Measurements from ENCODE around the gene SERGEF. TPM values are rescaled to one million over a fixed set of nuclear protein-coding genes. Genes with fewer than 3 reads are reported as not detected.

SERGEF gene
- polyA plus RNA-seq, 1 experiment = 18.1 TPM

GRCh38 chr11:17867341-17867740 is 145.5 kb downstream of the SERGEF start:
- no peak for TF ChIP-seq CTCF (IDR thresholded peaks at IDR 0.05; ENCODE audit: low read depth, low read length)
- no peak overlapping the region for H3K27ac ChIP-seq (ENCODE audit: low read depth, low read length)
- no peaks in the 10 kb centered on the region for H3K27me3 ChIP-seq (ENCODE audit: control insufficient read depth, insufficient read depth, low read length)
- ChIA-PET CTCF (no interaction called here), POLR2A (no interaction called here)
- no peaks in the 10 kb centered on the region for H3K9me3 ChIP-seq (ENCODE audit: control insufficient read depth, insufficient read depth, low read length)
- DNase-seq (ENCODE audit: low read depth, low spot score) = no peak
- no peak overlapping the region for H3K4me3 ChIP-seq (ENCODE audit: low read depth, low read length)

DNA sequence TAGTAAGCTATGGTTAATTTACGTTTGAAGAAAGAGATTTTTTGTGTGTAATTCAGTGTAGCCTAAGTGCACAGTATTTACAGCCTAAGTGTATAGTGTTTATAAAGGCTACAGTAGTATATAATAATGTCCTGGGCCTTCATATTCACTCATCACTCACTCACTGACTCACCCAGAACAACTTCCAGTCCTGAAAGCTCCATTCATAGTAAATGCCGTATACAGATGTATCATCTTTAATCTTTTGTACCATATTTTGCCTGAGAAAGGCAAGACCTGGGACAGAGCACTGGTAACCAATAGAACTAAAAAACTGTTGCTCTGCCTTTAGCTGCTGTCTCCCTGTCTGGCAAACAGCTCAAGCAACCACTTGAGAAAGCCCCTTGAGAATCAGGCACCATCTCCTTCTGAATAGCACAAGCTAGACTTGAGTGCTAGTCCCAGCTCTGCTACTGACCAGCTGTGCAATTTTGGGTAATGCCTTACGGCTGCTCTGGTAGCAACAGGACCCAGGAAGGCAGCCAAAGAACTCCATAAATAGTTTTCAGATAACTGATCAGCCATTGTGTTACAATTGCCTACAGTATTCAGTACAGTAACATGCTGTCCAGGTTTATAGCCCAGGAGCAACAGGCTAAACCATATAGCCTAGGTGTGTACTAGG is 146.9 kb downstream of the SERGEF start:
- H3K4me3 ChIP-seq (ENCODE audit: low read depth, low read length) = no peak overlapping the region
- no peak for TF ChIP-seq CTCF (IDR thresholded peaks at IDR 0.05; ENCODE audit: low read depth, low read length)
- H3K27ac ChIP-seq (ENCODE audit: low read depth, low read length) = no peak overlapping the region
- DNase-seq (ENCODE audit: low read depth, low spot score) = no peak
- no peaks in the 10 kb centered on the region for H3K27me3 ChIP-seq (ENCODE audit: control insufficient read depth, insufficient read depth, low read length)
- CTCF ChIA-PET = interaction anchor here (0.7 to 2.5 kb wide), 6 partner anchors 19 to 135 kb away, joined by 3 to 12 read pairs (median 3); no protein-coding TSS in a partner anchor
- no peaks in the 10 kb centered on the region for H3K9me3 ChIP-seq (ENCODE audit: control insufficient read depth, insufficient read depth, low read length)
- POLR2A ChIA-PET = interaction anchor here (0.9 kb wide), 1 partner anchor 20 kb away, joined by 5 read pairs; no protein-coding TSS in a partner anchor

- H3K27me3 ChIP-seq (ENCODE audit: control insufficient read depth, insufficient read depth, low read length) = no peaks in the 10 kb centered on the region
- peak; percentile 56 for TF ChIP-seq CTCF (IDR thresholded peaks at IDR 0.05; ENCODE audit: low read depth, low read length)
- no peak overlapping the region for H3K27ac ChIP-seq (ENCODE audit: low read depth, low read length)
- CTCF ChIA-PET = interaction anchor here (0.6 to 2.5 kb wide), 7 partner anchors 10 to 133 kb away, joined by 3 to 12 read pairs (median 3); no protein-coding TSS in a partner anchor
- DNase-seq (ENCODE audit: low read depth, low spot score) = no peak
- no peaks in the 10 kb centered on the region for H3K9me3 ChIP-seq (ENCODE audit: control insufficient read depth, insufficient read depth, low read length)
- POLR2A ChIA-PET = no interaction called here
- H3K4me3 ChIP-seq (ENCODE audit: low read depth, low read length) = no peak overlapping the region
Measured at GRCh38 chr11:17864478-17864941, 148.3 kb downstream of the SERGEF start.

- Histone ChIP-seq H3K27me3 (ENCODE audit: control insufficient read depth, insufficient read depth, low read length) (no peaks in the 10 kb centered on the region), H3K9me3 (ENCODE audit: control insufficient read depth, insufficient read depth, low read length) (no peaks in the 10 kb centered on the region), H3K27ac (ENCODE audit: low read depth, low read length) (no peak overlapping the region), H3K4me3 (ENCODE audit: low read depth, low read length) (no peak overlapping the region)
- CTCF ChIA-PET = interaction anchor here (0.6 to 1.2 kb wide), 2 partner anchors 117 to 306 kb away, joined by 3 to 4 read pairs; no protein-coding TSS in a partner anchor
- POLR2A ChIA-PET = no interaction called here
- no peak for TF ChIP-seq CTCF (IDR thresholded peaks at IDR 0.05; ENCODE audit: low read depth, low read length)
- DNase-seq (ENCODE audit: low read depth, low spot score) = no peak
Measured at GRCh38 chr11:17861036-17861755, 151.7 kb downstream of the SERGEF start.

DNA sequence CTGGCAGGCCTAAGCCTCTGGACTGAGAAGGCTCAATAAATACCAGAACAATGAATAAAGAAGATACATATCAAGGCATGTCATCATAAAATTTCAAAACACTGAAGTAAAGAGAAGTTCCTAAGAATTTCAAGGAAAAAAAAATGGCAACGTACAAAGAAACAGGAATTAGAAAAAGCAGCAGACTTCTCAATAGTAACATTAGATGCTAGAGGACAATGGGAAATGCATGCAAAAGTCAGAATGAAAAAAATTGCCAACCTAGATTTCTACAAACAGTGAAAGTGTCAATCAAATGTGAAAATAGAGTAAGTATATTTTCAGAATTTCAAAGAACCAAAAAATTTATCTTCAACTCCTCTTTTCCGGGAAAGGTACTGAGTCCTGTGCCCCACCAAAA is 153.3 kb downstream of the SERGEF start:
- no peak for TF ChIP-seq CTCF (IDR thresholded peaks at IDR 0.05; ENCODE audit: low read depth, low read length)
- POLR2A ChIA-PET = no interaction called here
- no peaks in the 10 kb centered on the region for H3K9me3 ChIP-seq (ENCODE audit: control insufficient read depth, insufficient read depth, low read length)

More for the DNA sequence above, 153.3 kb downstream of the SERGEF start:
- Histone ChIP-seq H3K27me3 (ENCODE audit: control insufficient read depth, insufficient read depth, low read length) (no peaks in the 10 kb centered on the region), H3K4me3 (ENCODE audit: low read depth, low read length) (no peak overlapping the region), H3K27ac (ENCODE audit: low read depth, low read length) (no peak overlapping the region)
- no peak for DNase-seq (ENCODE audit: low read depth, low spot score)
- CTCF ChIA-PET = no interaction called here

Data from AG04450 (cell line).